ENCODE results near the gene RGS7.
A peak's percentile ranks its signal among the peaks of the same experiment; 100 is the strongest.

The RGS7 gene

GRCh38 chr1:240947438-240948224 is 409.4 kb downstream of the RGS7 start:
- DNase-seq (ENCODE audit: low read depth) = no peak
- TF ChIP-seq CTCF (IDR thresholded peaks at IDR 0.05; ENCODE audit: low read depth, low read length, missing control alignments) = no peak

DNA sequence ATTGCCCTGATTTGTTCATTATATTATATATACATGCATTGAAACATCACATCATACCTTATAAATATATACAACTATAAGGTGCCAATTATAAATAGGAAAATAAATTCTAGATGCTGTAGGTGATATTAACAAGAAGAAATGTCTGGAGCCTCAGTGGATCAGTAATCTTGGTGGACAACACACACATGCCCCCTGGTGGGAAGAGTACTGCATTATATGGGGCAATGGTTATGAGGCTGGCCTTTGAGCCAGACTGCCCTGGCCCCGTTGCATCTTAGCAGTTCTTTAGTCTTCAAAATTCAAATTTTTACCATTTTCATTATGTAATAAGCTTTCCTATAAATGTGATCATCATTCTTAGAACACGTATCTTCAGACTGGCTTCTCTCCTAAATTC is 410.1 kb downstream of the RGS7 start:
- TF ChIP-seq CTCF (IDR thresholded peaks at IDR 0.05; ENCODE audit: low read depth, low read length, missing control alignments) = peak; percentile 55
- H3K4me3 ChIP-seq (ENCODE audit: low read depth, low read length) = no peak overlapping the region
- DNase-seq (ENCODE audit: low read depth) = no peak

More at GRCh38 chr1:240947438-240948224, 409.4 kb downstream of the RGS7 start:
- H3K4me3 ChIP-seq (ENCODE audit: low read depth, low read length) = no peak overlapping the region

GRCh38 chr1:240942901-240943300 is 414.1 kb downstream of the RGS7 start:
- TF ChIP-seq CTCF (IDR thresholded peaks at IDR 0.05; ENCODE audit: low read depth, low read length, missing control alignments) = no peak
- H3K4me3 ChIP-seq (ENCODE audit: low read depth, low read length) = no peak overlapping the region
- no peak for DNase-seq (ENCODE audit: low read depth)

- no peak for TF ChIP-seq CTCF (IDR thresholded peaks at IDR 0.05; ENCODE audit: low read depth, low read length, missing control alignments)
- H3K4me3 ChIP-seq (ENCODE audit: low read depth, low read length) = no peak overlapping the region
- no peak for DNase-seq (ENCODE audit: low read depth)
Observed at GRCh38 chr1:240941701-240942370, 415.2 kb downstream of the RGS7 start.

- no peak overlapping the region for H3K4me3 ChIP-seq (ENCODE audit: low read depth, low read length)
- DNase-seq (ENCODE audit: low read depth) = no peak
- no peak for TF ChIP-seq CTCF (IDR thresholded peaks at IDR 0.05; ENCODE audit: low read depth, low read length, missing control alignments)
Observed at GRCh38 chr1:240936911-240937668, 419.9 kb downstream of the RGS7 start.

- no peak for TF ChIP-seq CTCF (IDR thresholded peaks at IDR 0.05; ENCODE audit: low read depth, low read length, missing control alignments)
- no peak overlapping the region for H3K4me3 ChIP-seq (ENCODE audit: low read depth, low read length)
- no peak for DNase-seq (ENCODE audit: low read depth)
Observed at GRCh38 chr1:240935920-240936319, 421.1 kb downstream of the RGS7 start.
